Astrocyte of the cerebellum (primary cell): Measurements from ENCODE around the gene DCLK3.

Source experiments
- DNase-seq: peaks from one replicate; pipeline ENCODE4 v3.0.0-alpha.2; 2011; ENCODE audit warnings: low read depth
- H3K4me3 ChIP-seq: 2 replicates; pipeline ENCODE4 v1.5.1; 2011; ENCODE audit warnings: mild to moderate bottlenecking, low read depth, low read length, moderate library complexity
- CTCF ChIP-seq: IDR thresholded peaks from 2 replicates; pipeline ENCODE4 v1.5.1; 2012; ENCODE audit warnings: low read length, low read depth, moderate library complexity, mild to moderate bottlenecking; ENCODE audit errors: missing control alignments
- in situ Hi-C: cut with HindIII; loops from 2 replicates; pipeline ENCODE4 v1.10.0; 2017; ENCODE audit warnings: low sequenced_read_pairs

Gene DCLK3

GRCh38 chr3:36697229-36698001, 66.9 kb downstream of the DCLK3 start:
- no peak for DNase-seq
- no peak overlapping the region for H3K4me3 ChIP-seq
- TF ChIP-seq CTCF, result no peak
- in situ Hi-C loops, result no loop called here

- no peak for DNase-seq
- in situ Hi-C loops, result no loop called here
- TF ChIP-seq CTCF, result no peak
- H3K4me3 ChIP-seq, result no peak overlapping the region
Observed at GRCh38 chr3:36696799-36697198, 67.6 kb downstream of the DCLK3 start.

GRCh38 chr3:36695769-36696137, 68.6 kb downstream of the DCLK3 start:
- TF ChIP-seq CTCF, result no peak
- no peak overlapping the region for H3K4me3 ChIP-seq
- no peak for DNase-seq
- in situ Hi-C loops, result no loop called here

GRCh38 chr3:36695113-36695768, 69.1 kb downstream of the DCLK3 start:
- in situ Hi-C loops, result no loop called here
- TF ChIP-seq CTCF, result no peak
- no peak overlapping the region for H3K4me3 ChIP-seq
- DNase-seq, result no peak

- no peak for TF ChIP-seq CTCF
- DNase-seq, result no peak
- in situ Hi-C loops, result no loop called here
Observed at GRCh38 chr3:36693670-36694069, 70.7 kb downstream of the DCLK3 start.

GRCh38 chr3:36689560-36689959, 74.8 kb downstream of the DCLK3 start:
- TF ChIP-seq CTCF, result no peak
- in situ Hi-C loops, result no loop called here
- H3K4me3 ChIP-seq, result no peak overlapping the region
- DNase-seq, result no peak

More at GRCh38 chr3:36693670-36694069, 70.7 kb downstream of the DCLK3 start:
- H3K4me3 ChIP-seq, result no peak overlapping the region
